KMS-11 (cell line): Measurements from ENCODE around the gene ZNF219.

ENCODE experiments used
- H2AFZ ChIP-seq: fragments of 200-600 bp; sonication (generic); 2 replicates; pipeline ENCODE4 v1.6.1; 2016; ENCODE audit warnings: antibody characterized with exemption, mixed run types, low read depth
- H3K27ac ChIP-seq: fragments of 200-600 bp; sonication (generic); 2 replicates; pipeline ENCODE4 v1.6.1; 2016; ENCODE audit warnings: mild to moderate bottlenecking, mixed run types
- H3K27me3 ChIP-seq: fragments of 200-600 bp; sonication (generic); 2 replicates; pipeline ENCODE4 v1.6.1; 2017; ENCODE audit warnings: mild to moderate bottlenecking, low read depth, mixed run types, moderate library complexity; ENCODE audit not compliant: insufficient read depth
- H3K36me3 ChIP-seq: fragments of 200-600 bp; sonication (generic); 2 replicates; pipeline ENCODE4 v1.6.1; 2017; ENCODE audit warnings: mild to moderate bottlenecking, mixed run types; ENCODE audit not compliant: insufficient read depth
- H3K4me1 ChIP-seq: fragments of 200-600 bp; sonication (generic); 2 replicates; pipeline ENCODE4 v1.6.1; 2016; ENCODE audit warnings: mild to moderate bottlenecking, low read depth, mixed run types; ENCODE audit not compliant: poor library complexity, severe bottlenecking
- H3K4me2 ChIP-seq: fragments of 200-600 bp; sonication (generic); 2 replicates; pipeline ENCODE4 v1.7.0; 2016; ENCODE audit warnings: mild to moderate bottlenecking, mixed run types
- H3K4me3 ChIP-seq: fragments of 200-600 bp; sonication (generic); IDR thresholded peaks from 2 replicates; pipeline ENCODE4 v1.6.1; 2017; ENCODE audit warnings: low read depth, low read length, mixed read lengths; ENCODE audit not compliant: insufficient read depth
- H3K79me2 ChIP-seq: fragments of 200-600 bp; sonication (generic); 2 replicates; pipeline ENCODE4 v1.6.1; 2016; ENCODE audit warnings: low read depth, mixed run types; ENCODE audit not compliant: insufficient read depth
- H3K9ac ChIP-seq: fragments of 200-600 bp; sonication (generic); 2 replicates; pipeline ENCODE4 v1.6.1; 2016; ENCODE audit warnings: mild to moderate bottlenecking, mixed run types
- H4K20me1 ChIP-seq: fragments of 200-600 bp; sonication (generic); 2 replicates; pipeline ENCODE4 v1.6.1; 2016; ENCODE audit warnings: mild to moderate bottlenecking, mixed run types; ENCODE audit not compliant: insufficient read depth
- TF ChIP-seq, protein P1 (sequence below): fragments of 200-600 bp; sonication (generic); conservative IDR thresholded peaks from 2 replicates; pipeline ENCODE4 v1.6.1; 2017; ENCODE audit warnings: low read depth, mild to moderate bottlenecking, antibody characterized with exemption, low read length, moderate library complexity, mixed read lengths

ZNF219 gene

DNA sequence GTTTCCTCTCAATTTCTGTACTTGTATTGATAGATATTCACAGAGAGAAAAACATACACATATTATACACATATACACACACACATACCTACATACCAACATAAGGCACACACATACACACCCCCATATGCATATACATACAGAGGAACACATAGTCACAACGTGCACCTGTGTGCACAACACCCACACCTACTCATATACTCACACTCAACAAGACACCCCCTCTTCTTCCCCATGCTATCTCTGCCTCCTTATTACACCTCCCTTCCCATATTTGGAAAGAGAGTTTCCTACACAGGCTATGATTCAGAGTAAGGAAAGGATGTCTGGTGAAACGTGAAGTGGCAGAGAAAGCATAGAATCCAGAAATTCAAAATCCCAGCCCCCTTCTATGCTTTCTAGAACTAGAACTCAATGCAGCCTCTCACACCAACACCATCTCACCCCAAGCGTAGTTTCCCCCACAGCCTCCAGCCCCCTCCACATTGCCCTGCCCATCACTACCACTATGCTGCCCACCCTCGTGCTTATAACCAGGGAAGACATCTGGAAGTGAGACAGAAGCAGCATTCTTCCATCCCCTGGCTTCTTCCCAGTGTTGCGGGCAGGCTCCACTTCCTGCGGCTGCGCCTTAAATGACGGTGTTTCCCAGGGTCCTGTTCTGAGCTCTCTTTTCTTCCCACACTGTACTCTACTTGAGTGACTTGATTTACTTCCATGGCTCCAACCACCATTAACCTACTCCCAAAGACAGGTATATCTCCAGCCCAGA lies 38.4 kb downstream of the ZNF219 start:
- Histone ChIP-seq H3K4me3 (no peak overlapping the region), H3K27me3 (no peaks in the 10 kb centered on the region), H3K9ac (no peak overlapping the region), H3K79me2 (no peaks in the 10 kb centered on the region), H4K20me1 (no peaks in the 10 kb centered on the region), H3K36me3 (no peaks in the 10 kb centered on the region), H3K27ac (no peak overlapping the region), H3K4me1 (no peaks in the 10 kb centered on the region), H2AFZ (no peak overlapping the region), H3K4me2 (no peak overlapping the region)
- TF ChIP-seq, protein P1, sequence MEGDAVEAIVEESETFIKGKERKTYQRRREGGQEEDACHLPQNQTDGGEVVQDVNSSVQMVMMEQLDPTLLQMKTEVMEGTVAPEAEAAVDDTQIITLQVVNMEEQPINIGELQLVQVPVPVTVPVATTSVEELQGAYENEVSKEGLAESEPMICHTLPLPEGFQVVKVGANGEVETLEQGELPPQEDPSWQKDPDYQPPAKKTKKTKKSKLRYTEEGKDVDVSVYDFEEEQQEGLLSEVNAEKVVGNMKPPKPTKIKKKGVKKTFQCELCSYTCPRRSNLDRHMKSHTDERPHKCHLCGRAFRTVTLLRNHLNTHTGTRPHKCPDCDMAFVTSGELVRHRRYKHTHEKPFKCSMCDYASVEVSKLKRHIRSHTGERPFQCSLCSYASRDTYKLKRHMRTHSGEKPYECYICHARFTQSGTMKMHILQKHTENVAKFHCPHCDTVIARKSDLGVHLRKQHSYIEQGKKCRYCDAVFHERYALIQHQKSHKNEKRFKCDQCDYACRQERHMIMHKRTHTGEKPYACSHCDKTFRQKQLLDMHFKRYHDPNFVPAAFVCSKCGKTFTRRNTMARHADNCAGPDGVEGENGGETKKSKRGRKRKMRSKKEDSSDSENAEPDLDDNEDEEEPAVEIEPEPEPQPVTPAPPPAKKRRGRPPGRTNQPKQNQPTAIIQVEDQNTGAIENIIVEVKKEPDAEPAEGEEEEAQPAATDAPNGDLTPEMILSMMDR = no peak

DNA sequence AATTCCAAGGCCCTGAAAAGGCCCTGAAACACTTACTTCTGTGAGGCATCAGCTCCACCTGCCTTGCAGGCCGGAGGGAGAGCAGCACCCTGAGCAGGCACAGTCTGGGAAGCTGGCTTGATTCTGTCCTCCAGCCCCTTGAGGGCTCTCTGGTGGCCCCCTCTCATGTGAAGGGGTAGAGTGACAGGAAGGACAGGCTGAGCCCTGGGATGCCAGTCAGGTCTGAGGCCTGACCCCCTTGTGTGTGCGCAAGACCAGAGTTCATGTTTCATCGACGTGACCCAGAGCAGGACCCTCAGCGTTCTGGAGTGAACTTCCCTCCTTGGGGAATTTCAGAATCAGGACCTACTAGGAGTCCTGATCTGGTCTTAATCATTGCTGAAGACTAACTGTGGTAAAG lies 39.6 kb downstream of the ZNF219 start:
- H3K4me2 ChIP-seq = no peak overlapping the region
- H3K4me3 ChIP-seq = no peak overlapping the region
- H3K9ac ChIP-seq = no peak overlapping the region
- no peaks in the 10 kb centered on the region for H4K20me1 ChIP-seq
- no peak overlapping the region for H3K27ac ChIP-seq
- no peak overlapping the region for H2AFZ ChIP-seq
- H3K79me2 ChIP-seq = no peaks in the 10 kb centered on the region
- no peaks in the 10 kb centered on the region for H3K27me3 ChIP-seq
- TF ChIP-seq, protein P1 = no peak
- no peaks in the 10 kb centered on the region for H3K4me1 ChIP-seq
- H3K36me3 ChIP-seq = no peaks in the 10 kb centered on the region

DNA sequence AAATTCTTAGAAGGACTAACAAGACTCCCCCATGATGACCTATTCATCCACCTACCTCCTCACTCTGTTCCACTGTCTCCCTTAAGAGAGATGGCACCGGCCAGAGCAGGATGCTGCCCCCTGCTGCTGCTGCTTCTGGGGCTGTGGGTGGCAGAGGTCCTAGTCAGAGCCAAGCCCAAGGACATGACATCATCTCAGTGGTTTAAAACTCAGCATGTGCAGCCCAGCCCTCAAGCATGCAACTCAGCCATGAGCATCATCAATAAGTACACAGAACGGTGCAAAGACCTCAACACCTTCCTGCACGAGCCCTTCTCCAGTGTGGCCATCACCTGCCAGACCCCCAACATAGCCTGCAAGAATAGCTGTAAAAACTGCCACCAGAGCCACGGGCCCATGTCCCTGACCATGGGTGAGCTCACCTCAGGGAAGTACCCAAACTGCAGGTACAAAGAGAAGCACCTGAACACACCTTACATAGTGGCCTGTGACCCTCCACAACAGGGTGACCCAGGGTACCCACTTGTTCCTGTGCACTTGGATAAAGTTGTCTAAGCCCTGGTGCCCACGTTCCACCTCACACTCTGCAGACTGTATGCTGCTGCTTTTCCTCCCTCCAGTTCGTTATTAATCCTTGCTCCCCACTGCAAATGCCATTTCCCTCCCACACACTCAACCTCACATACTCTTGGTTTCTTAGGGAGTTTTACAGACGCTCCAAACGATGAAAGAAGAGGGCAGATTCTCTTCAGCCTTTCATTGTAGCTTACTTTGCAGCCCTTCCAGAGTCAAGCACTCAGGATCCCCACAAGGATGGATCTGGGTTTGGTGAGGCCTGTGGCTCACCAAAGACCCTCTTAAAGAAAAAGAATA lies 40.4 kb downstream of the ZNF219 start, which contains the start of gene RNASE8:
RNASE8 (plus strand) TSS at position 20 of the 873 bp plus-strand sequence; CDS start at position 91, 71 bp downstream.
- Histone ChIP-seq H3K4me2 (no peak within 1 kb of the TSS), H3K4me1 (no peaks in the 10 kb centered on the region), H3K27ac (no peak within 1 kb of the TSS), H4K20me1 (no peaks in the 10 kb centered on the region), H2AFZ (no peak within 1 kb of the TSS), H3K79me2 (no peaks in the 10 kb centered on the region), H3K4me3 (no peak within 1 kb of the TSS), H3K27me3 (no peaks in the 10 kb centered on the region), H3K36me3 (no peaks in the 10 kb centered on the region), H3K9ac (no peak within 1 kb of the TSS)
- TF ChIP-seq, protein P1 = no peak

DNA sequence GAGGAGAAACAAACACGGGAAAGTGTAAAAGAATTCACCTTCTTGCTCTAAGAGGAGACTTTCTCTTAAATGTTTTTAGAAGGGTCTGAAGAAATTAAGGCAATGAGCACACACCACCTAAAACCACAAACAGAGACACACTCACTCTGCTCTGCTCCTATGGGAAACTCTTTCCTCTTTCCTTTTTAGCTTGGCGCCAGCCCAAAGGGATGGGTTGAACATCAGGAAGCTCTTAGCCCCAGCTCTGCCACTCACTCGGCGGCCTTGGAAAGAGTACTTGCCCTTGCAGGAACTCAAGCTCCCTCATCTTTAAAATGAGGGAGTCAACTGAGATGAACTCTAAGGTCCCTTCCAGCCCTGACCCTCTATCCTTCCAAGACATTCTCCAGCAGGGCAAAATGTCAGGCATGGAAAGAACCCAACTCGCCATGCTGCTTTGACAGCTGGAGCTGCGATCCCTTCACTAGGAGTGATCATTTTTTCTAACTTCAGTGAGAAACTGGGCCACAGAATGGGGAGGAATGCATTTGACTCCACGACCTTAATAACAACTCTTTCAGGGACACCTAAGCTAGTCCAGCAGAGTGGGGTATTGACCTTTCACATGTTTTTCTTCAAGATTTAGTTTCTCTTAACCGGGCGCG lies 41.8 kb downstream of the ZNF219 start:
- no peaks in the 10 kb centered on the region for H4K20me1 ChIP-seq
- H3K79me2 ChIP-seq = no peaks in the 10 kb centered on the region
- H3K4me3 ChIP-seq = no peak overlapping the region
- H3K36me3 ChIP-seq = no peaks in the 10 kb centered on the region
- H3K27ac ChIP-seq = no peak overlapping the region
- TF ChIP-seq, protein P1 = no peak
- no peak overlapping the region for H2AFZ ChIP-seq
- H3K4me2 ChIP-seq = no peak overlapping the region
- H3K27me3 ChIP-seq = no peaks in the 10 kb centered on the region
- no peak overlapping the region for H3K9ac ChIP-seq
- H3K4me1 ChIP-seq = no peaks in the 10 kb centered on the region
